ENCODE results near the gene NACC1.
"Not testable (repeated sequence)": the region's sequence is repeated elsewhere in the genome, so short reads cannot be mapped to it uniquely, and the experiment has no call there.

Gene NACC1

GRCh38 chr19:13172346-13173138, 54.5 kb downstream of the NACC1 start:
- H3K4me3 ChIP-seq = no peak overlapping the region
- peak in 1 of 2 experiments; percentile 51 for DNase-seq (ENCODE audit: low spot score in 2 of 2)
- no peaks in the 10 kb centered on the region for H3K36me3 ChIP-seq (replicated peaks)
- H3K27me3 ChIP-seq (ENCODE audit: low read depth) = no peaks in the 10 kb centered on the region
- peaks cover 15% of the 10 kb centered on the region for H3K4me1 ChIP-seq
- in situ Hi-C loops (cut with MboI; ENCODE audit: low sequenced_read_pairs) = loop anchor here (25.0 kb wide), 1 partner anchor 840 kb away; the partner anchor contains the start of gene RFX1
- no peaks in the 10 kb centered on the region for H3K9me3 ChIP-seq

DNA sequence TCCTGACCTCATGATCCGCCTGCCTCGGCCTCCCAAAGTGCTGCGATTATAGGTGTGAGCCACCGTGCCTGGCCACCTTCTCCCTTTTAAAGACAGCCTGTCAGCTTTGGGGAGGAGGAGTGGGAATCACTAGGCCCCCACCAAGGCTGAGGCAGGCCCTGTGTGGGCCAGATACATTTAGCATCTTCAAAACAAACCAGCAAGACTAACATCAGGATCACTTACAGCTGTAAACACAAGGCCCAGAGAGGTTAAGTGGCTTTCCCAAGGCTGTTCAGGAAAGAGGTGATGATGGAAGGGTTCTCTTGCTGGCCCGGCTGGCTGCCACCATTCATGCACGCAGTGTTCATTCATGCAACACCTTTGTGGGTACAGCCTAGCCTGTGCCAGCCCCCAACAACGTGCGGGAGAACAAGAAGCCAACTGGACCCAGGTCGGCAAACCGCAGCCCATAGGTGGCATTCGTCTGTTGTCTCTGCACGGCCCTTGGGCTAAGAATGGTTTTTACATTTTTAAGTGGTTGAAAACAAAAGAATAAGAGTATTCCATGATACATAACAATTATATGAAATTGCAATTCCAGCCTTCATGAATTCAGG, 55.2 kb downstream of the NACC1 start:
- no peak for DNase-seq (ENCODE audit: low spot score in 2 of 2)
- Histone ChIP-seq H3K9me3 (no peaks in the 10 kb centered on the region), H3K4me3 (no peak overlapping the region), H3K36me3 (replicated peaks) (no peaks in the 10 kb centered on the region), H3K4me1 (peaks cover 9% of the 10 kb centered on the region), H3K27me3 (ENCODE audit: low read depth) (no peaks in the 10 kb centered on the region)
- in situ Hi-C loops (cut with MboI; ENCODE audit: low sequenced_read_pairs) = loop anchor here (25.0 kb wide), 1 partner anchor 839 kb away; the partner anchor contains the start of gene RFX1

- in situ Hi-C loops (cut with MboI; ENCODE audit: low sequenced_read_pairs) = no loop called here
- Histone ChIP-seq H3K4me3 (no peak overlapping the region), H3K36me3 (replicated peaks) (no peaks in the 10 kb centered on the region), H3K4me1 (no peaks in the 10 kb centered on the region; the same call in 1 of the 2 replicates), H3K9me3 (no peaks in the 10 kb centered on the region), H3K27me3 (ENCODE audit: low read depth) (no peaks in the 10 kb centered on the region)
- DNase-seq (ENCODE audit: low spot score in 2 of 2) = no peak
These were observed 58.3 kb downstream of the NACC1 start for GRCh38 chr19:13176345-13176744.

- H3K4me3 ChIP-seq; H3K27me3 ChIP-seq (ENCODE audit: low read depth); DNase-seq (ENCODE audit: low spot score in 2 of 2); H3K9me3 ChIP-seq; H3K4me1 ChIP-seq; in situ Hi-C loops (cut with MboI; ENCODE audit: low sequenced_read_pairs); H3K36me3 ChIP-seq (replicated peaks): not testable (repeated sequence)
These were observed 59.5 kb downstream of the NACC1 start for GRCh38 chr19:13177584-13177983.

DNA sequence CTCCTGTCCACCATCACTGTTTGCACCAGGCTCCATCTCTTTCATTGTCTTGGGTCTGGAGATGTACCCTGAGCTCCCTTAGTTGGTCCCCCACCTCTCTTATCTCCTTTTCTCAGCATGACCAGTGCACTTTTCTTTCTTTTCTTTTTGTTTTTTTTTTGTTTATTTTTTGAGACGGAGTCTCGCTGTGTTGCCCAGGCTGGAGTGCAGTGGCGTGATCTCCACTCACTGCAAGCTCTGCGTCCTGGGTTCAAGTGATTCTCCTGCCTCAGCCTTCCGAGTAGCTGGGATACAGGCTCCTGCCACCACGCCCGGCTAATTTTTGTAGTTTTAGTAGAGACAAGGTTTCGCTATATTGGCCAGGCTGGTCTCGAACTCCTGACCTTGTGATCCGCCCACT, 60.2 kb downstream of the NACC1 start:
- H3K36me3 ChIP-seq (replicated peaks); in situ Hi-C loops (cut with MboI; ENCODE audit: low sequenced_read_pairs); H3K27me3 ChIP-seq (ENCODE audit: low read depth); H3K4me3 ChIP-seq; H3K4me1 ChIP-seq; DNase-seq (ENCODE audit: low spot score in 2 of 2); H3K9me3 ChIP-seq: not testable (repeated sequence)

DNA sequence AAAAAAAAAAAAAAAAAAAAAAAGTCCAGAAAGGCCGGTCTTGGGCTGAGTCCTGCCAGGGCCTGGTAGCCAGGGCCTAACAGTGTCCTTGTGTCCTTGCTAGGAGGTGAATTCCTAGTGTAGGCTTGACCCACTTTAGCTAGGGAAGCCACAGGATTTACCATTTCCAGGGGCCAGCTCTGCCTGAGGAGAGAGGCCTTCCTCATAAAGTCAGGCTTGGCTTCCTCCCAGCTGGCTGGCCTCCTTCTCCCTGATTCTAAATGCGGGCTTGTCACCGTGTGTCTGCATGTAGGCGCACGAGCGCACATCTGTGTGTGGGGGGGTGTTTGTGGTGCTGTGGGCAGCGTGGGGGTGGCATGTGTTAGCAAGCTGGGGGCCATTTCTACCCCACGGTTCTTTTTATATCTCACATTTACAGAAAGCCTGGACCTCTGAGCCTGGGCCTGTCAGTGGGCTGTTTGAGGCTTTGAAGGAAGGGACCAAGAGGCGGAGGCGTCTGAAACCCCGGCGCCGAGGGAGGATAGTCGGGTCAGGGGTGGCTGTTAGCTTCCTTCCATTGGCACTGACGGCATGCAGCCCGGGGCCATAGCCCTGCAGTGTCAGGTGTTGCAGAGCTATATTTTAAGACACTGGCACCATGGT, 63.8 kb downstream of the NACC1 start:
- H3K4me3 ChIP-seq = no peak overlapping the region
- H3K27me3 ChIP-seq (ENCODE audit: low read depth) = no peaks in the 10 kb centered on the region
- in situ Hi-C loops (cut with MboI; ENCODE audit: low sequenced_read_pairs) = no loop called here
- no peak for DNase-seq (ENCODE audit: low spot score in 2 of 2)
- no peaks in the 10 kb centered on the region for H3K36me3 ChIP-seq (replicated peaks)
- no peaks in the 10 kb centered on the region for H3K9me3 ChIP-seq
- no peaks in the 10 kb centered on the region for H3K4me1 ChIP-seq

DNA sequence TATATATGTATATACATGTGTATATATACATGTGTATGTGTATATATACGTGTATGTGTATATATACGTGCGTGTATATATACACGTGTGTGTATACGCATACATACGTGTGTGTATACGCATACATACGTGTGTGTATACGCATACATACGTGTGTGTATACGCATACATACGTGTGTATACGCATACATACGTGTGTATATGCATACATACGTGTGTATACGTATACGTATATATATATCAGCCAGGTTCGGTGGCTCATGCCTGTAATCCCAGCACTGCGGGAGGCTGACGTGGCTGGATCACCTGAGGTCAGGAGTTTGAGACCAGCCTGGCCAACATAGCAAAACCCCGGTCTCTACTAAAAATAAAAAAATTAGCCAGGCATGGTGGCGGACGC, 66.9 kb downstream of the NACC1 start:
- H3K4me1 ChIP-seq; H3K27me3 ChIP-seq (ENCODE audit: low read depth); in situ Hi-C loops (cut with MboI; ENCODE audit: low sequenced_read_pairs); H3K4me3 ChIP-seq; DNase-seq (ENCODE audit: low spot score in 2 of 2); H3K9me3 ChIP-seq; H3K36me3 ChIP-seq (replicated peaks): not testable (repeated sequence)

DNA sequence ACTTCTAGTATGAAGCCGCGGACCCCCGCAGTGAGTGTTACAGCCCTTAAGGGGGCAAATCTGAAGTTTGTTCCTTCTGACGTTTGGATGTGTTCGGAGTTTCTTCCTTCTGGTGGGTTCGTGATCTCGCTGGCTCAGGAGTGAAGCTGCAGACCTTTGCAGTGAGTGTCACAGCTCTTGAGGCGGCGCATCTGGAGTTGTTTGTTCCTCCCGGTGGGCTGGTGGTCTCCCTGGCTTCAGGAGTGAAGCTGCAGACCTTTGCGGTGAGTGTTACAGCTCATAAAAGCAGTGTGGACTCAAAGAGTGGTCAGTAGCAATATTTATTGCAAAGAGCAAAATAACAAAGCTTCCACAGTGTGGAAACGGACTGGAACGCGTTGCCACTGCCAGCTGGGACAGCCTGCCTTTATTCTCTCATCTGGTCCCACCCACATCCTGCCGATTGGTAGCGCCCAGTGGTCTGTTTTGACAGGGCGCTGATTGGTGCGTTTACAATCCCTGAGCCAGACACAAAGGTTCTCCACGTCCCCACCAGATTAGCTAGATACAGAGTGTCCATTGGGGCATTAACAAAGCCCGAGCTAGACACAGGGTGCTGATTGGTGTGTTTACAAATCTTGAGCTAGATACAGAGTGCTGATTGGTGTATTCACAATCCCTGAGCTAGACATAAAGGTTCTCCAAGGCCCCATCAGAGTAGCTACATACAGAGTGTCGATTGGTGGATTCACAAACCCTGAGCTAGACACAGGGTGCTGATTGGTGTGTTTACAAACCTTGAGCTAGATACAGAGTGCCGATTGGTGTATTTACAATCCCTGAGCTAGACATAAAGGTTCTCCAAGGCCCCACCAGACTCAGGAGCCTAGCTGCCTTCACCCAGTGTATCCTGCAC, 67.9 kb downstream of the NACC1 start:
- H3K9me3 ChIP-seq; in situ Hi-C loops (cut with MboI; ENCODE audit: low sequenced_read_pairs); H3K4me1 ChIP-seq; H3K27me3 ChIP-seq (ENCODE audit: low read depth); H3K36me3 ChIP-seq (replicated peaks); H3K4me3 ChIP-seq: not testable (repeated sequence)
- peak in 1 of 2 experiments; percentile 41 for DNase-seq (ENCODE audit: low spot score in 2 of 2)

DNA sequence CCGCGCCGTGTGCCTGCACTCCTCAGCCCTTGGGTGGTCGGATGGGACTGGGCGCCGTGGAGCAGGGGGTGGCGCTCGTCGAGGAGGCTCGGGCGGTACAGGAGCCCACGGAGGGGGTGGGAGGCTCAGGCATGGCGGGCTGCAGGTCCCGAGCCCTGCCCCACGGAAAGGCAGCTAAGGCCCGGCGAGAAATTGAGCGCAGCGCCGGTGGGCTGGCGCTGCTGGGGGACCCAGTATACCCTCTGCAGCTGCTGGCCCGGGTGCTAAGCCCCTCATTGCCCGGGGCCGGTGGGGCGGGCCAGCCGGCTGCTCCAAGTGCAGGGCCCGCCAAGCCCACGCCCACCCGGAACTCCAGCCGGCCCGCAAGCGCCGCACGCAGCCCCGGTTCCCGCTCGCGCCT, 68.6 kb downstream of the NACC1 start:
- H3K27me3 ChIP-seq (ENCODE audit: low read depth); in situ Hi-C loops (cut with MboI; ENCODE audit: low sequenced_read_pairs); H3K36me3 ChIP-seq (replicated peaks); DNase-seq (ENCODE audit: low spot score in 2 of 2); H3K4me3 ChIP-seq; H3K9me3 ChIP-seq; H3K4me1 ChIP-seq: not testable (repeated sequence)

DNA sequence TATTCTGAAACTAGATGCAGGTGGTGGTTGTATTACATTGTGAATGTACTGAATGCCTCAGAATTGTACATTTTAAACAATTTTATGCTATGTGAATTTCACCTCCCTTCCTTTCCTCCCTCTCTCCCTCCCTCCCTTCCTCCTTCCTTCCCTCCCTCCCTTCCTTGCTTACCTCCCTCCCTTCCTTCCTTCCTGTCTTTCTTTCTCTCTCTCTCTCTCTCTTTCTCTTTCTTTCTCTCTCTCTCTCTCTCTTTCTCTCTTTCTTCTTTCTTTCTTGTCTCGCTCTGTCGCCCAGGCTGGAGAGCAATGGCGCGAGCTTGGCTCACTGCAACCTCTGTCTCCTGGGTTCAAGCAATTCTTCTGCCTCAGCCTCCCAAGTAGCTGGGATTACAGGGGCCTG, 69.4 kb downstream of the NACC1 start:
- H3K4me3 ChIP-seq = no peak overlapping the region
- no peaks in the 10 kb centered on the region for H3K36me3 ChIP-seq (replicated peaks)
- no peaks in the 10 kb centered on the region for H3K4me1 ChIP-seq
- H3K27me3 ChIP-seq (ENCODE audit: low read depth) = no peaks in the 10 kb centered on the region
- in situ Hi-C loops (cut with MboI; ENCODE audit: low sequenced_read_pairs) = no loop called here
- H3K9me3 ChIP-seq = no peaks in the 10 kb centered on the region
- no peak for DNase-seq (ENCODE audit: low spot score in 2 of 2)

- in situ Hi-C loops (cut with MboI; ENCODE audit: low sequenced_read_pairs) = no loop called here
- Histone ChIP-seq H3K36me3 (replicated peaks) (no peaks in the 10 kb centered on the region), H3K4me3 (no peak overlapping the region), H3K27me3 (ENCODE audit: low read depth) (no peaks in the 10 kb centered on the region), H3K9me3 (no peaks in the 10 kb centered on the region), H3K4me1 (no peaks in the 10 kb centered on the region)
- no peak for DNase-seq (ENCODE audit: low spot score in 2 of 2)
These were observed 71.5 kb downstream of the NACC1 start for GRCh38 chr19:13189600-13189999.

Data from HAP-1 (cell line).